AG09319 (cell line): ENCODE results near the gene MICALL2.
A peak's percentile ranks its signal among the peaks of the same experiment; 100 is the strongest.

Experiments
- DNase-seq: peaks from one replicate; pipeline ENCODE4 v3.0.0-alpha.2; 2010; ENCODE audit warnings: low read depth; ENCODE audit errors: extremely low read depth
- TF ChIP-seq, protein P1 (sequence below): IDR thresholded peaks from 2 replicates; pipeline ENCODE4 v1.5.1; 2011; ENCODE audit warnings: low read depth, mild to moderate bottlenecking, inconsistent platforms, low read length, moderate library complexity

The MICALL2 gene

DNA sequence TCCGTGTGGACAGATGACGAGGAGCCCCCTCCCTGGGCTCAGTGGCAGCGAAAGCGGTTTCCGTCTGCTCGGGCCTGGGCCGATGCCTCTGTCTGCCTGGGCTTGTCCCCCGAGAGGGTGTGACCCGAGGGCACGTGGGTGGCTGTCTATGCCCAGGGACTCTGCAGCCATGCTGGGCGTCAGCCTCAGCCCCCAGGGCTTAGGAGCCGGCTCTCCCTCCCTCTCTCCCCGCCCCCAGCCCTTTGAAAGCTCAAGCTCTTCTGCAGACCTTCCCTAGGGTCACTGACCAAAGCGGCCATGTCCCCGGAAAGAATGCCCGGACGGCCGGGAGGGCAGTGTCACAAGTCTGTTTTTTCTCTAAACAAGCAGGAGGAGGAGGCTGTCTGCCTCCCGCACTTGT lies 7.1 kb downstream of the MICALL2 start:
- no peak for DNase-seq
- TF ChIP-seq, protein P1, sequence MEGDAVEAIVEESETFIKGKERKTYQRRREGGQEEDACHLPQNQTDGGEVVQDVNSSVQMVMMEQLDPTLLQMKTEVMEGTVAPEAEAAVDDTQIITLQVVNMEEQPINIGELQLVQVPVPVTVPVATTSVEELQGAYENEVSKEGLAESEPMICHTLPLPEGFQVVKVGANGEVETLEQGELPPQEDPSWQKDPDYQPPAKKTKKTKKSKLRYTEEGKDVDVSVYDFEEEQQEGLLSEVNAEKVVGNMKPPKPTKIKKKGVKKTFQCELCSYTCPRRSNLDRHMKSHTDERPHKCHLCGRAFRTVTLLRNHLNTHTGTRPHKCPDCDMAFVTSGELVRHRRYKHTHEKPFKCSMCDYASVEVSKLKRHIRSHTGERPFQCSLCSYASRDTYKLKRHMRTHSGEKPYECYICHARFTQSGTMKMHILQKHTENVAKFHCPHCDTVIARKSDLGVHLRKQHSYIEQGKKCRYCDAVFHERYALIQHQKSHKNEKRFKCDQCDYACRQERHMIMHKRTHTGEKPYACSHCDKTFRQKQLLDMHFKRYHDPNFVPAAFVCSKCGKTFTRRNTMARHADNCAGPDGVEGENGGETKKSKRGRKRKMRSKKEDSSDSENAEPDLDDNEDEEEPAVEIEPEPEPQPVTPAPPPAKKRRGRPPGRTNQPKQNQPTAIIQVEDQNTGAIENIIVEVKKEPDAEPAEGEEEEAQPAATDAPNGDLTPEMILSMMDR = no peak

DNA sequence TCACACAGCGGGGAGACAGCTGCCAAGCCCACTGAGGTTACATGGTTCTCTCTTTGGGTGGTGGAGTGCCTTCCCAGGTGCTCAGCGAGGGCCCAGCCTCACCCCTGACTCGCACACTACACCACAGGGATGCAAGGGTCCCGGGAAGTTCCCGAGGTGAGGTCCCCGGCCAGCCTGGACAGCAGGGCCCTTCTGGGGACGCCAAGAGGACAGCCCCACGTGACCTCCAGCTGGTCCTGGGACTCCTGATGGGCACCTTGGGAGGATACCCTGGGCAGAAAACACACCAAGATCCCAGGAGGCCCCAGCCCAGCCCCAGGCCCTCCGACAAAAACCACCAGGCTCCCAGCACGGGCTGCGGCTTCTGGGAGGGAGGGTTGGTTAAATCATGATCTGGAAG lies 8.3 kb downstream of the MICALL2 start:
- TF ChIP-seq, protein P1 = no peak
- no peak for DNase-seq

DNA sequence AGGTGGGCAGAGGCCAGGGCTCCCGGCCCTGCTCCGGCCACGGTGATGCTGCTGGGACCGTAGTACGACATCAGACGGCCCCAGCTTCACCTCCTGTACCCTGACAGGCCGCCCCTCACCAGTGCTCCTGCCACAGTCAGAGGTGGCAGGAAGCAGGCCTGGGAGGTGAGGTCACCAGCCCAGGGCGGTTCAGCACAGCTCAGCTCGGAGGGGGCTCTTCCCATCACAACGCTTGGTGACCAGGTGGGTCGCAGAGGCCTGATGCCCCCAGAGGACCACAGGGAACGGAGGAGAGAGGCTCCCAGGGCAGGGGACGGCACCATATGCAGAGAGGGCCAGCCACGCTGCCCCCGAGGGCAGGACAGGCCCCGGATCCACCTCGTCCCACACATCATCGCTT lies 8.8 kb downstream of the MICALL2 start:
- DNase-seq = no peak
- TF ChIP-seq, protein P1 = no peak

DNA sequence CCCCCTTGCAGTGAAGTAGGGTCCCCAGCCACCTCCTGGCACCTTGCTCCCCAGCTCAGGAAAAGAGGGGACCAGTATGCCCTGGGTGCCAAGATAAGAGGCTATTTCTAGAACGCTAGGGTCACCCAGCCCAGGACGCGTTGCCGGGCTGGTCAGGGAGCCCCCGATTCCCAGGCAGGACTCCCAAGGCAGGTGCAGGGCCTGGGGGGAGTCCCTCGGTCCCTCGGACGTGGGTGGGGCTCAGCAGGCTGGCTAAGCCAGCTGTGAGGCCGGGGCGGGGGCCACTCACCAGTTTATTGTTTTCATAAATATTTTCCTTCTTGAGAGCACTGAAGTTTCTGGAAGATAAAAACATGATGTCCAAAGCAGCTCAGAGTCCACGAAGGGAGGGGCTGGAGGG lies 9.3 kb downstream of the MICALL2 start:
- no peak for DNase-seq
- TF ChIP-seq, protein P1 = no peak

DNA sequence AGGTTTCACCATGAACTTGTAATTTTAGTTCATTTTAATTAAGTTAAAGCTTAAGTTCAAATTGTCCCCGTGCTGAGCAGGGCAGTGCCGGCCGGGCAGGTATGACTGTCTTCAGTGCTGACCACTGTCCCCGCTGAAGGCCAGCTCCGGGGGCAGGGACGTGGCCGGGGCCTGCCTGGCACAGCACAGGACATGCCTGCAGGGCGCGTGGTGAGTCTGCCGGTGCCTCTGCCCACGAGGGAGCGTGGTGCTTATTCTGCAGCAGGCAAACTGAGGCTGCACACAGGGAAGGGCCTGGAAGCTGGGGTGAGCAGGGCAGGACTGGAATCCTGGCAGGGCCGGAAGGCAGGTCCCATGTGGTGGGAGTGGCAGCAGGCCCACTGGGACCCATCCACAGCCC lies 9.8 kb downstream of the MICALL2 start:
- DNase-seq = no peak
- TF ChIP-seq, protein P1 = no peak

DNA sequence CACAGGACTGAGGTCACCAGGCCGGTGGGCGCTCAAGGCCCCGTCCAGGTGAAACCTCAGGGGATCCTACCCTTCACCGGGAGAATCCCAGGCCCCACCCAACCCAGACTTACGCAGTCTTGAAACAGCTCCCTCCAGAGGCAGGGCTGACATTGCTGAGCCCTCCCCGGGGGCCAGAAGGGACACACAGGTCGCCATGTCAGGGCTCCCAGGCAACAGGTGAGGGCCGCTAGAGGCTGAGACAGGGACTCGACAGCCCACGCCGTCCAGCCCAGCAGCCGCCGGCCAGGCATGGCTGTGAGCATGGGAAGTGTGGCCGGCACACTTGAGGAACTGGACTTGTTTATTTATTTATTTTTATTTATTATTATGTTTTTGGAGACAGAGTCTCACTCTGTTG lies 10.3 kb downstream of the MICALL2 start:
- TF ChIP-seq, protein P1 = no peak
- no peak for DNase-seq

DNA sequence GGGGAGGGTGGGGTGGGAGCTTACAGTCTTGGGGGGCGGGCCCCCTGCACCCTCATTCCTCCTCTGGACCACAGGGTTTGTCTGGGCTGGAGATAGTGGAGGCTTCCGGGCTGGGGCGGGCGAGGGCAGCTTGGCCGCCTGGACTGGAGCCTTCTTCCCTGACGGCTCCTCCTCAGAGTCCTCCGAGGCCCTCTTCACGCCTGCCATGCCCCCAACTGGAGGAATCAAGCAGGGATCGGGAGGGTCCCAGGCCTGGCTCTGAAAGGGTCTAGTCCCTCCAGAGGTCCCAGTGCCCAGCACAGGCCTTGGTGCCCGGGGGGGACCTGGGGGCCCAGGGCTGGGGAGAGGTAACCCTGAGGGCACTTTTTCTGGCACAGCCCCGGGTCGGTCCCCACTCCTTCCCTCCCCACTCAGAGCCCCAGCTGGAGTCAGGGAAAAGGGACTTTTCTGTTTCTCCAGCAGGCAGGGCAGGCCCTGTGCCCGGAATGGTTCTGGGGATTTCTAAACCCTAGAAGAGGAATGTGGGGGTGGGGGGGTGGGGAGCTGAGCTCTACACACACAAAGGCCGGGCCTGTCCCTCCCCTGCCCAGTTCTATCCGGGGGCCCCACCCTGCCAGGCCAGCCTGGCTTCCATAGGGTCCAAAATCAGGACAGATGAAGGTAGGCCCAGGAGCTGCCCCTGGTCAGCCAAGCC lies 11.6 kb downstream of the MICALL2 start:
- TF ChIP-seq, protein P1 = no peak
- DNase-seq = peak; percentile 29
